GM12891 (cell line): ENCODE data around the gene SLC15A3.

ENCODE experiments used
- SPI1 ChIP-seq: IDR thresholded peaks from 2 replicates; pipeline ENCODE4 v1.6.1; 2011; ENCODE audit warnings: low read depth, low read length, control low read depth
- TAF1 ChIP-seq: IDR thresholded peaks from 2 replicates; pipeline ENCODE4 v1.6.1; 2011; ENCODE audit warnings: low read depth, low read length, control low read depth

- no peak for TF ChIP-seq SPI1
- no peak for TF ChIP-seq TAF1
These were observed 780 bp upstream of the SLC15A3 start for GRCh38 chr11:60952742-60953170.
